Bone marrow (tissue), 2 donors: ENCODE data around the gene GATD1.

Source experiments
- DNase-seq, 2 donors: peaks; one replicate each; lab custom pipeline; 2025; lab: John Stamatoyannopoulos, UW

Gene GATD1

GRCh38 chr11:778976-779954, 2.0 kb upstream of the GATD1 start:
- DNase-seq = no peak

GRCh38 chr11:776561-777287, 563 bp downstream of the GATD1 start:
- DNase-seq = no peak

- no peak for DNase-seq
Measured at GRCh38 chr11:776263-776560, 1.1 kb downstream of the GATD1 start.

GRCh38 chr11:774873-775592, 2.3 kb downstream of the GATD1 start:
- no peak for DNase-seq

- no peak for DNase-seq
Measured at GRCh38 chr11:773830-774229, 3.5 kb downstream of the GATD1 start.

- no peak for DNase-seq
Measured at GRCh38 chr11:773425-773824, 3.9 kb downstream of the GATD1 start.

GRCh38 chr11:772429-773390, 4.6 kb downstream of the GATD1 start:
- no peak for DNase-seq

GRCh38 chr11:771617-772204, 5.6 kb downstream of the GATD1 start:
- no peak for DNase-seq

GRCh38 chr11:770642-771616, 6.4 kb downstream of the GATD1 start:
- no peak for DNase-seq

- DNase-seq = no peak
Measured at GRCh38 chr11:769887-770641, 7.2 kb downstream of the GATD1 start.

- no peak for DNase-seq
Measured at GRCh38 chr11:767238-767637, 10.0 kb downstream of the GATD1 start.

GRCh38 chr11:766936-767210, 10.4 kb downstream of the GATD1 start:
- DNase-seq = no peak

GRCh38 chr11:766106-766935, 11.0 kb downstream of the GATD1 start:
- DNase-seq = no peak

- no peak for DNase-seq
Measured at GRCh38 chr11:765802-766091, 11.5 kb downstream of the GATD1 start.

GRCh38 chr11:765025-765801, 12.1 kb downstream of the GATD1 start:
- DNase-seq = peak; percentile 23 to 41

GRCh38 chr11:764322-765024, 12.8 kb downstream of the GATD1 start:
- no peak for DNase-seq
